ENCODE data around the gene SPIN4.

DNA sequence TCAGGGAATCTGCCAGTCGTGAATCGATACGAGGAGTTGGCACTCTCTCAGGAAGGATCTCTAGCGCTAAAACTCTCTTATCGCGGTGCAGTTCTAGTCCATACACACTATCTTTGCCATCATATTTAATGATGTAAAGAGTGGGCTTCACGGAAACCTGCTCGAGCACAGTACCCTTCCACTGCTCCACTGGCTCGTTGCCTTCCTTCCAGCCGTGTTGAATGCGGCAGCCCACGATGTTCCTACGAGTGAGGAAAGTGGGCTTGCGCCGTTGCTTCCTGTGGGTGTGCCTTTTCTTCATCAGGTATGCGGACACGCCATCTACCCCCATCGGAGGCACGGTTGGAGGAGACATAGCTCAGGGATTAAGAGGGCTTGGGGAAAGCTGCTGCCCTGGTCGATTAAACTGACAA, 661 bp downstream of the SPIN4 start:
- no peak for TF ChIP-seq JUN (IDR thresholded peaks at IDR 0.05; ENCODE audit: low read depth, low read length)
- no peak for TF ChIP-seq POLR2AphosphoS5 (IDR thresholded peaks at IDR 0.05; ENCODE audit: low read depth, low read length)
- no peak for TF ChIP-seq EZH2 (IDR thresholded peaks at IDR 0.05; ENCODE audit: low read depth, low read length, severe bottlenecking)
- no peak for TF ChIP-seq PHF8 (conservative IDR thresholded peaks at IDR 0.05; ENCODE audit: low read depth, low read length)
- TF ChIP-seq, protein P1, sequence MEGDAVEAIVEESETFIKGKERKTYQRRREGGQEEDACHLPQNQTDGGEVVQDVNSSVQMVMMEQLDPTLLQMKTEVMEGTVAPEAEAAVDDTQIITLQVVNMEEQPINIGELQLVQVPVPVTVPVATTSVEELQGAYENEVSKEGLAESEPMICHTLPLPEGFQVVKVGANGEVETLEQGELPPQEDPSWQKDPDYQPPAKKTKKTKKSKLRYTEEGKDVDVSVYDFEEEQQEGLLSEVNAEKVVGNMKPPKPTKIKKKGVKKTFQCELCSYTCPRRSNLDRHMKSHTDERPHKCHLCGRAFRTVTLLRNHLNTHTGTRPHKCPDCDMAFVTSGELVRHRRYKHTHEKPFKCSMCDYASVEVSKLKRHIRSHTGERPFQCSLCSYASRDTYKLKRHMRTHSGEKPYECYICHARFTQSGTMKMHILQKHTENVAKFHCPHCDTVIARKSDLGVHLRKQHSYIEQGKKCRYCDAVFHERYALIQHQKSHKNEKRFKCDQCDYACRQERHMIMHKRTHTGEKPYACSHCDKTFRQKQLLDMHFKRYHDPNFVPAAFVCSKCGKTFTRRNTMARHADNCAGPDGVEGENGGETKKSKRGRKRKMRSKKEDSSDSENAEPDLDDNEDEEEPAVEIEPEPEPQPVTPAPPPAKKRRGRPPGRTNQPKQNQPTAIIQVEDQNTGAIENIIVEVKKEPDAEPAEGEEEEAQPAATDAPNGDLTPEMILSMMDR (IDR thresholded peaks at IDR 0.05; ENCODE audit: control extremely low read depth in 1 of 3, insufficient read depth in 1 of 3, low read depth in 1 of 3, low read length in 3 of 3), result no peak

Data from H1 (cell line).